Immature natural killer cell (primary cell): ENCODE results near the gene CELF4. TPM values are rescaled to one million over a fixed set of nuclear protein-coding genes. Genes with fewer than 3 reads are reported as not detected.

Source experiments
- DNase-seq, 3 donors: peaks; one replicate each; pipeline ENCODE4 v3.0.0; 2022; ENCODE audit warnings: mixed read lengths in 1 of 3
- H3K27ac Mint-ChIP-seq, 6 donors: one replicate each; pipeline ENCODE4 v1.8.0; 2020; ENCODE audit warnings: mixed read lengths in 6 of 6, mild to moderate bottlenecking in 5 of 6, inconsistent platforms in 4 of 6, moderate library complexity in 3 of 6
- H3K27me3 Mint-ChIP-seq, 3 donors: one replicate each; pipeline ENCODE4 v1.8.0; 2020 to 2021; ENCODE audit warnings: low read depth in 3 of 3, mild to moderate bottlenecking in 3 of 3, mixed read lengths in 3 of 3, moderate library complexity in 3 of 3, inconsistent platforms in 1 of 3
- H3K36me3 Mint-ChIP-seq, 3 donors: one replicate each; pipeline ENCODE4 v1.8.0; 2020; ENCODE audit warnings: mixed read lengths in 3 of 3, inconsistent platforms in 2 of 3, mild to moderate bottlenecking in 2 of 3
- H3K4me1 Mint-ChIP-seq, 2 donors: one replicate each; pipeline ENCODE4 v1.8.0; 2020; ENCODE audit warnings: inconsistent platforms in 2 of 2, mild to moderate bottlenecking in 2 of 2, mixed read lengths in 2 of 2, moderate library complexity in 1 of 2
- H3K4me3 Mint-ChIP-seq, 5 donors: one replicate each; pipeline ENCODE4 v1.8.0; 2020; ENCODE audit warnings: mild to moderate bottlenecking in 5 of 5, mixed read lengths in 5 of 5, inconsistent platforms in 3 of 5, moderate library complexity in 3 of 5
- H3K9me3 Mint-ChIP-seq, 6 donors: one replicate each; pipeline ENCODE4 v1.8.0; 2020; ENCODE audit warnings: mild to moderate bottlenecking in 6 of 6, mixed read lengths in 6 of 6, inconsistent platforms in 4 of 6, moderate library complexity in 3 of 6
- polyA plus RNA-seq, 3 donors: library from polyadenylated mRNA; unstranded; fragments of 300-500 nt; fragmentation: Illumina TruSeq; gene quantifications; one replicate each; pipeline ENCODE4 v1.2.3, GENCODE V29; 2021

Gene CELF4
- polyA plus RNA-seq, 3 donors from 2014 or later: 0.07 to 0.13 TPM; not detected in 1

GRCh38 chr18:37551249-37551648, 14.3 kb downstream of the CELF4 start:
- H3K4me1 Mint-ChIP-seq: no peaks in the 10 kb centered on the region
- H3K9me3 Mint-ChIP-seq: peaks cover 0 to 2% (median 0%) of the 10 kb centered on the region in 6 donors
- H3K27ac Mint-ChIP-seq: no peak overlapping the region
- DNase-seq: no peak
- no peak overlapping the region for H3K4me3 Mint-ChIP-seq
- H3K36me3 Mint-ChIP-seq: no peaks in the 10 kb centered on the region
- peaks cover 0 to 4% (median 0%) of the 10 kb centered on the region in 3 donors for H3K27me3 Mint-ChIP-seq

GRCh38 chr18:37550118-37550875, 15.3 kb downstream of the CELF4 start:
- no peak for DNase-seq
- H3K4me1 Mint-ChIP-seq: no peaks in the 10 kb centered on the region
- peaks cover 0 to 4% (median 0%) of the 10 kb centered on the region in 3 donors for H3K27me3 Mint-ChIP-seq
- no peak overlapping the region for H3K27ac Mint-ChIP-seq
- no peaks in the 10 kb centered on the region for H3K36me3 Mint-ChIP-seq
- H3K4me3 Mint-ChIP-seq: no peak overlapping the region
- no peaks in the 10 kb centered on the region for H3K9me3 Mint-ChIP-seq

DNA sequence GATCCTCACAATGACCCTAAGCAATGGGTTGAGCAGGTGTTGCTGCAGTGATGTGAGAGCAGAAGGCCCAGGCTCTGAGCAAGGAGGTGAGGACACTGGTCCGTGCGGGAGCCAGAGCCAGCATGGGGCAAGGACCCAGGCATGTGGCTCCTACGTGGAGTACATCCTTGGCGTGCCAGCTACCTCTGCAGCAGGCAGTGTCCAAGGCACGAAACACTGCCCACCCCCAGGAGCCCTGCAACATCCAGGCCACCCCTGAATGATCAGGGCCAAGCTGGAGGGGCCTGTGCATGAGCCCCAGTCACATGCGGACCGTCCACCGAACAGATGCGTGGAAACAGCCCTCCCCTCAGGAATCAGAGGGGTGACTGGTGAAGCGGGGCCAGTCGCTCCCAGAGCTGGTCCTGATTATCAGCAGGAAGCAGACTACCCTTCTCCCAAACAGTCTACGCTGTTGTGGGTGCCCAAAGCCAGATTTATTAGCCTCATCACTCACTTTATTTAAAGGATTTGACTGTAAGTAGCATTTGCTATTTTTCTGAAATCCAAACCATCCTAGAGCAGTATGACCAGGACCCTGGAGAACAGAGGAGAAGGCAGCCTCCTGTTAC, 16.8 kb downstream of the CELF4 start:
- Mint-ChIP-seq H3K4me1 (no peaks in the 10 kb centered on the region), H3K27me3 (peaks cover 0 to 4% (median 0%) of the 10 kb centered on the region in 3 donors), H3K27ac (no peak overlapping the region), H3K9me3 (no peaks in the 10 kb centered on the region), H3K4me3 (no peak overlapping the region), H3K36me3 (no peaks in the 10 kb centered on the region)
- no peak for DNase-seq

DNA sequence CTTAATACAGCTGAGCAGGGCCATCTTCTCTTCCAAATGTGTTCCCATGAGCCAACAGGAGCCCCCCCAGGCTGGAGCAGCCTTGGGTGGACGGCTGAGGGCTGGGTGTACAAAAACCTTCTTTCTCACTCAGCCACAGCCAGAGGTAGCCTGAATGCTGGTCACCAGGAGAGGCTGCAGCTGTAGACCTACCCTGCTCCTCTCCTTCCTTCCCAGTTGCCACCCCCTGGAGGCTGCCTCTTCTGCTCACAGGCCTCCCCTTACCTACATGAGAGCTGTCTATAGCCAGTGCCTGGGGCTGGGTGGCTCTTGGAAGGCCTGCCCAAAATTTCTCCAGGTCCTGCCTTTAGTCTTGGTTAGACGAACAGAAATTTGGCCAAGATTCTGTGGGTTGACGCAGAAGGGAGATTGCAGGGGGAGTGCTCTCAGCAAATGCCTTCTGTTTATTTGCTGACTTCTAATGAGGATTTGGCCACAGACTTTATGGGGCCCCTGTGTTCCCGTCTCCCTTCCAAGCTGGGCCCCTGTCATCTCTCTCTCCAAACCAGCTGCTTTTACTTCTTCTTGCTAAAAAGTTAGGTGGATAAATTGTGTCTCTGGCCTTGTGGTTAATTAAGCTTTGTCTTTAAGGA, 18.3 kb downstream of the CELF4 start:
- no peaks in the 10 kb centered on the region for H3K9me3 Mint-ChIP-seq
- H3K4me1 Mint-ChIP-seq: no peaks in the 10 kb centered on the region
- no peak overlapping the region for H3K4me3 Mint-ChIP-seq
- H3K27me3 Mint-ChIP-seq: peaks cover 0 to 4% (median 2%) of the 10 kb centered on the region in 3 donors
- no peak for DNase-seq
- H3K27ac Mint-ChIP-seq: no peak overlapping the region
- no peaks in the 10 kb centered on the region for H3K36me3 Mint-ChIP-seq

GRCh38 chr18:37546651-37547050, 18.9 kb downstream of the CELF4 start:
- Mint-ChIP-seq H3K4me1 (no peaks in the 10 kb centered on the region), H3K4me3 (no peak overlapping the region), H3K9me3 (no peaks in the 10 kb centered on the region), H3K36me3 (no peaks in the 10 kb centered on the region), H3K27me3 (peaks cover 0 to 4% (median 2%) of the 10 kb centered on the region in 3 donors), H3K27ac (no peak overlapping the region)
- DNase-seq: no peak

GRCh38 chr18:37546272-37546537, 19.4 kb downstream of the CELF4 start:
- peaks cover 0 to 5% (median 4%) of the 10 kb centered on the region in 3 donors for H3K27me3 Mint-ChIP-seq
- H3K27ac Mint-ChIP-seq: no peak overlapping the region
- no peak overlapping the region for H3K4me3 Mint-ChIP-seq
- H3K4me1 Mint-ChIP-seq: no peaks in the 10 kb centered on the region
- no peak for DNase-seq
- H3K36me3 Mint-ChIP-seq: no peaks in the 10 kb centered on the region
- H3K9me3 Mint-ChIP-seq: no peaks in the 10 kb centered on the region

DNA sequence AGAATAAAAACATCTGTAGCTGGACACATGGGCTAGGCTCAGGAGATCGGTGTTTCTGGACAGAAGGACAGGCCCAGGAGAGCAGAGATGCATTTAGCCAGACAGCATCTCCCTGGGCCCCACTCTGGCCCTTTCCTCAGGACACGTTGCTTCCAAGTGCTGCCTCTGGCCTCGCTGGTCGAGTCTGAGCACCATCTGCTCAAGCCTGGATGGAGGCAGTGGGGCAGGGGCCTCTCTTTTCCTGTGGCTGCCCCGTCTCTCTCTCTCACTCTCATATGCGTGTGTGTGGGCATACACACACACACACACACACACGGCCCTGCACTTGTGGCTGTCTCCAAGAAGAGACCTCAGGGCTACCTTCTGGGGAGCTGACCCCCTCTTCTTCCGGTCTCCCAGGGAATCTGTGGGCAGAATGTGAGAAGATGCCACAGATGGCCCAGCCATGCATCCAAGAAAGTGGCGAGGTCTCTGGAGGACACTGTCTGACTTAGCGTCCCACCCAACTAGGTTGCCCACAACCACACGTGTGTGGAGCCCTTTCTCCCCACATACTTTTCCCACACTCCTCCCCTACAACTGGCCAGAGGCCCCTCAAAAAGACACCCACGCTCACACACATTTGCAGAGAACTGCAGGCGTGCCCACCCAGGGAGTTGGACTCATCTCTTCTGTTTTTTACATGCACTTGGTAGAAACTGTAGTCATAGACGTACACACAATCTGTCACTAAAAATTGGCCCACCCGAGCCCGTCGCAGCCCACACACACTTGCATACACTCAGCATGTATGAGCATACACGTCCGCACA, 19.9 kb downstream of the CELF4 start:
- H3K36me3 Mint-ChIP-seq: no peaks in the 10 kb centered on the region
- H3K4me3 Mint-ChIP-seq: no peak overlapping the region
- no peaks in the 10 kb centered on the region for H3K4me1 Mint-ChIP-seq
- DNase-seq: no peak
- no peak overlapping the region for H3K27ac Mint-ChIP-seq
- peaks cover 0 to 7% (median 6%) of the 10 kb centered on the region in 3 donors for H3K27me3 Mint-ChIP-seq
- H3K9me3 Mint-ChIP-seq: no peaks in the 10 kb centered on the region

- H3K4me1 Mint-ChIP-seq: no peaks in the 10 kb centered on the region
- H3K27me3 Mint-ChIP-seq: peaks cover 0 to 7% (median 6%) of the 10 kb centered on the region in 3 donors
- H3K9me3 Mint-ChIP-seq: no peaks in the 10 kb centered on the region
- H3K4me3 Mint-ChIP-seq: no peak overlapping the region
- H3K27ac Mint-ChIP-seq: no peak overlapping the region
- H3K36me3 Mint-ChIP-seq: no peaks in the 10 kb centered on the region
- no peak for DNase-seq
Measured at GRCh38 chr18:37544713-37545112, 20.9 kb downstream of the CELF4 start.

GRCh38 chr18:37544217-37544616, 21.4 kb downstream of the CELF4 start:
- Mint-ChIP-seq H3K27me3 (peaks cover 0 to 7% (median 6%) of the 10 kb centered on the region in 3 donors), H3K4me3 (no peak overlapping the region), H3K9me3 (no peaks in the 10 kb centered on the region), H3K4me1 (no peaks in the 10 kb centered on the region), H3K27ac (no peak overlapping the region), H3K36me3 (no peaks in the 10 kb centered on the region)
- no peak for DNase-seq

DNA sequence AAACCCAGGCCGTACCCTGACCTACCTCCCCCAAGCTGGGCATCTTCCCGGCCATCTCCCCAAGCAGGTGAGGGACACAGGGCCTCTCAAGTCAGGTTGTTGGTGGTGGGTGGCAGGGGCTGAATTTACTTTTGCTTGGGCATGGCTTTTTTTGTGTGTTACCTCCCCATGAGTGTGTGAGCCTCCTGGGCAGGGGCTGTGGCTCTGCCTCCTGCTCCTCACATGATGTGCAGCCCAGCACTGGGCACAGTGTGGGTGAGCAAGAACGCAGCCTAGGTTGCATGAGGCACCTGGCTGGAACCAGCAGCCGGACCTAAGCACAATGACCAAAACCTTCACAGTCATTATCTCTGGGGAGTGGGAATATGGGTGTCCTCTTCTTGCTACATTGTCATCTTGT, 22.3 kb downstream of the CELF4 start:
- Mint-ChIP-seq H3K4me3 (no peak overlapping the region), H3K9me3 (no peaks in the 10 kb centered on the region), H3K27ac (no peak overlapping the region), H3K27me3 (peaks cover 1 to 7% (median 4%) of the 10 kb centered on the region in 3 donors), H3K4me1 (no peaks in the 10 kb centered on the region), H3K36me3 (no peaks in the 10 kb centered on the region)
- no peak for DNase-seq

DNA sequence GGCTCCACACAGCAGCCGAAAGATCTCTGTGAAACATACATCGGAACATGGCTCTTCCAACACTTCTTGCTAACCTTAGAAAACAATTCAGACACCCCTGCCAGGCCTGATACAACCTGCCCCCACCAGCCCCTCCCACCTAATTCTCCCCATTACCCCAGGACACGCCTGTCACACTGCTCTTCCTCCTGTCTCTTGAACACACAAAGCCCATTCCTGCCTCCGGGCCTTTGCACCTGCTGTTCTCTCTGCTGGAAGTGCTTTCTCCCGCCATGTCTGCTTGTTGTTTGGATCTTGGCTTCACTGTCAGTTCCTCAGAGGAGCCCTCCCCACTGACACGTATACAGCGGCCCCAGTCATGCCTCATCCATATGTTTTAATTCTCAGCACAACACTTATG, 24.1 kb downstream of the CELF4 start:
- H3K27me3 Mint-ChIP-seq: peaks cover 4 to 9% (median 4%) of the 10 kb centered on the region in 3 donors
- H3K36me3 Mint-ChIP-seq: no peaks in the 10 kb centered on the region
- no peaks in the 10 kb centered on the region for H3K9me3 Mint-ChIP-seq
- H3K4me1 Mint-ChIP-seq: no peaks in the 10 kb centered on the region
- DNase-seq: no peak
- no peak overlapping the region for H3K27ac Mint-ChIP-seq
- no peak overlapping the region for H3K4me3 Mint-ChIP-seq

DNA sequence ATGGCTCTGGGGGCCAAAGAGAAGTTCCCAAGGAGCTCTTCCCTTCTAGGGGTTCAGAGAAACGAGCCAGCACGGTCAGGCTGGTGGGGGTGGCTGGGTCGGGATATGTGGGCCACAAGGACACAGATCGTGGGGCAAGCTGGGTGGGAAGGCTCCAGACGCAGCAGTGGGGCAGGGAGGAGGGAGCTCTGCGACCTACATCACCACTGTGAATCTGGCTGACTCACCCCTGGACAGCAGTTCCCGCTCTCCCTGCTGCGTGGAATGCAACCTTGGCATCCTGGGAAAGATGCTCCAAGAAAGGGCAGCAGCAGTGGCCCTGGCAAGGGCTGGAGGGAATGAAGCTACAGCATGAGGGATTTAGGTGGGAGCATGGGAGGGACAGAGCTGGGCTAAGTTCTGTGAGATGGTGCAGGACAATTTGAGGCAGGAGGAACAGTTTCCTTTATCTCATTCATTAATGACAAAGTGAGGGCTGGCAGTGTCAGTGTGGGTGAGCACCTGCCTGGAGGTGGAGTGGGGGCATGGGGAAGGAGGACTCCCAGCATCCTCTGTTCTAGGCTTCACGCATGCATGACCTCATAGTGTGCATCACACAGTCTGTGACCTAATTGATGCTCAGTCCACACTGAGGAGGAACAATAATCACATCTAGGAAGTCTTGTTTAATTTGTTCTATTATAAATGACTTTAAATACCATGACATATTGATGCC, 25.0 kb downstream of the CELF4 start:
- Mint-ChIP-seq H3K4me1 (no peaks in the 10 kb centered on the region), H3K4me3 (no peak overlapping the region), H3K27me3 (peaks cover 4 to 11% (median 6%) of the 10 kb centered on the region in 3 donors), H3K9me3 (no peaks in the 10 kb centered on the region), H3K36me3 (no peaks in the 10 kb centered on the region), H3K27ac (no peak overlapping the region)
- no peak for DNase-seq

- H3K4me3 Mint-ChIP-seq: no peak overlapping the region
- peaks cover 4 to 11% (median 6%) of the 10 kb centered on the region in 3 donors for H3K27me3 Mint-ChIP-seq
- no peaks in the 10 kb centered on the region for H3K36me3 Mint-ChIP-seq
- H3K4me1 Mint-ChIP-seq: no peaks in the 10 kb centered on the region
- no peak overlapping the region for H3K27ac Mint-ChIP-seq
- DNase-seq: no peak
- H3K9me3 Mint-ChIP-seq: no peaks in the 10 kb centered on the region
Measured at GRCh38 chr18:37539236-37539635, 26.4 kb downstream of the CELF4 start.
